Loucy (cell line): ENCODE data around the gene DHX29.

ENCODE experiments used
- EZH2phosphoT487 ChIP-seq: fragments of 200-600 bp; IDR thresholded peaks from 2 replicates; pipeline ENCODE4 v1.6.1; 2018; ENCODE audit warnings: antibody characterized with exemption, mild to moderate bottlenecking, moderate library complexity, borderline replicate concordance
- TF ChIP-seq, protein P1 (sequence below): fragments of 200-600 bp; sonication (generic); conservative IDR thresholded peaks from 2 replicates; pipeline ENCODE4 v1.5.1; 2014; ENCODE audit warnings: mild to moderate bottlenecking, antibody characterized with exemption, low read length

DNA sequence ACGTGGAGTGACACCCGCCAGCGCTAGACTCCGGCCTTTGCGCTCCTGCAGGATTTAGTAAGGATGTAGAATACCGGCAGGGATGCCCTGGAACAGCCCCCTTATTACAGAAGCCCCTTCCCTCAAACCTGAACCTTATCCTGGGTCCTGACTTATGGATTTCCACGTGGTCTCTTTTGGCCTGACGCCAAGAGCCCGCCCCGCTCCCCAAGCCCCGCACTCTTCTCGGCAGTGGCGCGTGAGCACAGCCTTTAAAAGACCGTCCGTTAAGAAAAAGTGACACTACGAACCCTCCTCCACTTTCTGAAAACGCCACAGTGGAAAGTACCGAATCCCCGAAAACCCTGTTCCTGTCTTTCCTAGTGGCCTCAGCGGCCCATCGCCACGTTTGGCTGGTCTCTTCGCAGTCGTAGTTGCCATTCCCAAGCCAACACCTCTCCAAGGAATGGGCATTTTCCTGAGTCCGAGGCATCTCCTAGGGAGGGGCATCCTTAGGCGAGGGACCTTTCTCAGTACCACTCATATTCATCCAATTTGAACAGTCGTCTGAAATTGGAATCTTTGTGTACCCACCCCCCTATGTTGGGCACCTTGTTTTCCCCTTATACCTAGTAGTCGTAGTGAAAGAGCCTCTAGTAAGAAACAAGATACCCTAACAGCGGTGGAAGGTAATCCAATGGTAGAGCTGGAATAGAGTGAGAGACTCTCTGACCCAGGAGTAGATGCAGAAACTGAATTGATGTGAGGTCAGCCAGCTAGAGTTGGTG is 79.6 kb downstream of the DHX29 start:
- TF ChIP-seq, protein P1, sequence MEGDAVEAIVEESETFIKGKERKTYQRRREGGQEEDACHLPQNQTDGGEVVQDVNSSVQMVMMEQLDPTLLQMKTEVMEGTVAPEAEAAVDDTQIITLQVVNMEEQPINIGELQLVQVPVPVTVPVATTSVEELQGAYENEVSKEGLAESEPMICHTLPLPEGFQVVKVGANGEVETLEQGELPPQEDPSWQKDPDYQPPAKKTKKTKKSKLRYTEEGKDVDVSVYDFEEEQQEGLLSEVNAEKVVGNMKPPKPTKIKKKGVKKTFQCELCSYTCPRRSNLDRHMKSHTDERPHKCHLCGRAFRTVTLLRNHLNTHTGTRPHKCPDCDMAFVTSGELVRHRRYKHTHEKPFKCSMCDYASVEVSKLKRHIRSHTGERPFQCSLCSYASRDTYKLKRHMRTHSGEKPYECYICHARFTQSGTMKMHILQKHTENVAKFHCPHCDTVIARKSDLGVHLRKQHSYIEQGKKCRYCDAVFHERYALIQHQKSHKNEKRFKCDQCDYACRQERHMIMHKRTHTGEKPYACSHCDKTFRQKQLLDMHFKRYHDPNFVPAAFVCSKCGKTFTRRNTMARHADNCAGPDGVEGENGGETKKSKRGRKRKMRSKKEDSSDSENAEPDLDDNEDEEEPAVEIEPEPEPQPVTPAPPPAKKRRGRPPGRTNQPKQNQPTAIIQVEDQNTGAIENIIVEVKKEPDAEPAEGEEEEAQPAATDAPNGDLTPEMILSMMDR, result no peak
- TF ChIP-seq EZH2phosphoT487, result no peak
